GM19397 (cell line): Measurements from ENCODE around the gene MNX1.

Experiments used
- ATAC-seq: cut with Tn5 transposase; IDR thresholded peaks from one replicate; pipeline ENCODE4 v1.9.1; 2021; ENCODE audit warnings: mild to moderate bottlenecking, moderate library complexity; ENCODE audit not compliant: unreplicated experiment

MNX1 gene

GRCh38 chr7:157010588-157011332 is at the start of gene MNX1:
Gene MNX1 (minus strand): TSS chr7:157010663. CDS start chr7:157010350, 313 bp downstream.
- ATAC-seq = peak; percentile 76

- no peak for ATAC-seq
Measured at GRCh38 chr7:157059534-157059933, 49.1 kb upstream of the MNX1 start.

- no peak for ATAC-seq
Measured at GRCh38 chr7:157058701-157059100, 48.2 kb upstream of the MNX1 start.

- no peak for ATAC-seq
Measured at GRCh38 chr7:157058068-157058467, 47.6 kb upstream of the MNX1 start.

- no peak for ATAC-seq
Measured at GRCh38 chr7:157056957-157057902, 46.8 kb upstream of the MNX1 start.

- ATAC-seq = no peak
Measured at GRCh38 chr7:157056246-157056645, 45.8 kb upstream of the MNX1 start.

- ATAC-seq = no peak
Measured at GRCh38 chr7:157054927-157055326, 44.5 kb upstream of the MNX1 start.

- ATAC-seq = no peak
Measured at GRCh38 chr7:157053118-157053517, 42.7 kb upstream of the MNX1 start.

GRCh38 chr7:157047148-157047547 is 36.7 kb upstream of the MNX1 start:
- ATAC-seq = no peak

GRCh38 chr7:157046681-157047080 is 36.2 kb upstream of the MNX1 start:
- ATAC-seq = no peak

GRCh38 chr7:157044943-157045660 is 34.6 kb upstream of the MNX1 start:
- ATAC-seq = no peak

- no peak for ATAC-seq
Measured at GRCh38 chr7:157044147-157044687, 33.8 kb upstream of the MNX1 start.

GRCh38 chr7:157043745-157044144 is 33.3 kb upstream of the MNX1 start:
- ATAC-seq = no peak

- ATAC-seq = no peak
Measured at GRCh38 chr7:157041514-157042277, 31.2 kb upstream of the MNX1 start.

- ATAC-seq = no peak
Measured at GRCh38 chr7:157041004-157041403, 30.5 kb upstream of the MNX1 start.

- ATAC-seq = no peak
Measured at GRCh38 chr7:157037635-157038034, 27.2 kb upstream of the MNX1 start.

- ATAC-seq = no peak
Measured at GRCh38 chr7:157037028-157037427, 26.6 kb upstream of the MNX1 start.

- no peak for ATAC-seq
Measured at GRCh38 chr7:157035979-157036378, 25.5 kb upstream of the MNX1 start.

- ATAC-seq = no peak
Measured at GRCh38 chr7:157035302-157035701, 24.8 kb upstream of the MNX1 start.
